Medulla oblongata (tissue), 1 donor: ENCODE results near the gene GJB2.

ENCODE experiments used
- DNase-seq: peaks from one replicate; pipeline ENCODE4 v3.0.0-alpha.2; 2015; ENCODE audit errors: extremely low spot score

The GJB2 gene

GRCh38 chr13:20192836-20193161, at the start of gene GJB2:
TSS of gene GJB2 (minus strand) at chr13:20192938. CDS start at chr13:20189581, 3,357 bp downstream.
- no peak for DNase-seq

- DNase-seq: no peak
Observed at GRCh38 chr13:20241593-20241992, 48.9 kb upstream of the GJB2 start.

- DNase-seq: no peak
Observed at GRCh38 chr13:20239748-20240147, 47.0 kb upstream of the GJB2 start.

GRCh38 chr13:20232556-20233277, 40.0 kb upstream of the GJB2 start:
- DNase-seq: no peak

- DNase-seq: no peak
Observed at GRCh38 chr13:20231839-20232555, 39.3 kb upstream of the GJB2 start, which contains the start of gene GJB6. TSS of gene GJB6 (minus strand) at chr13:20232319. CDS start at chr13:20223480, 8,839 bp downstream.

GRCh38 chr13:20230913-20231838, 38.4 kb upstream of the GJB2 start:
- DNase-seq: no peak

- DNase-seq: no peak
Observed at GRCh38 chr13:20227730-20228129, 35.0 kb upstream of the GJB2 start.

- no peak for DNase-seq
Observed at GRCh38 chr13:20227288-20227687, 34.5 kb upstream of the GJB2 start.

GRCh38 chr13:20222553-20222952, 29.8 kb upstream of the GJB2 start:
- DNase-seq: no peak

- no peak for DNase-seq
Observed at GRCh38 chr13:20221772-20222171, 29.0 kb upstream of the GJB2 start.

- no peak for DNase-seq
Observed at GRCh38 chr13:20219577-20219976, 26.8 kb upstream of the GJB2 start.

GRCh38 chr13:20217168-20217567, 24.4 kb upstream of the GJB2 start:
- DNase-seq: no peak

GRCh38 chr13:20209948-20210347, 17.2 kb upstream of the GJB2 start:
- DNase-seq: peak; percentile 45

GRCh38 chr13:20206698-20207235, 14.0 kb upstream of the GJB2 start:
- DNase-seq: no peak

- no peak for DNase-seq
Observed at GRCh38 chr13:20206065-20206697, 13.4 kb upstream of the GJB2 start.

GRCh38 chr13:20198781-20199180, 6.0 kb upstream of the GJB2 start:
- no peak for DNase-seq

- DNase-seq: peak; percentile 73
Observed at GRCh38 chr13:20197361-20197834, 4.7 kb upstream of the GJB2 start.

GRCh38 chr13:20195801-20196200, 3.1 kb upstream of the GJB2 start:
- DNase-seq: no peak

- DNase-seq: no peak
Observed at GRCh38 chr13:20193907-20194631, 1.3 kb upstream of the GJB2 start.

GRCh38 chr13:20193162-20193906, 596 bp upstream of the GJB2 start:
- no peak for DNase-seq
